ENCODE data around the gene MYO7B.

Gene MYO7B

GRCh38 chr2:127611076-127611925, 75.8 kb downstream of the MYO7B start:
- no peak overlapping the region for H3K14ac ChIP-seq (ENCODE audit: low read length in 2 of 2)
- no peak overlapping the region for H3K9ac ChIP-seq (ENCODE audit: low read length)
- H2AK5ac ChIP-seq (ENCODE audit: low read length, severe bottlenecking): no peak overlapping the region
- H3K9me3 ChIP-seq (ENCODE audit: control insufficient read depth, low read length): peaks cover 25% of the 10 kb centered on the region
- no peak overlapping the region for H2BK120ac ChIP-seq (ENCODE audit: low read depth, low read length)
- no peak overlapping the region for H2BK15ac ChIP-seq (ENCODE audit: low read depth, poor library complexity, severe bottlenecking)
- H3K27ac ChIP-seq (ENCODE audit: low read length, poor library complexity, severe bottlenecking): no peak overlapping the region
- 76% methylated on average over 11 of the region's 11 CpGs for WGBS
- H3K18ac ChIP-seq (ENCODE audit: low read depth in 1 of 2, low read length in 2 of 2): no peak overlapping the region
- H2AFZ ChIP-seq (ENCODE audit: low read depth, low read length): no peak overlapping the region
- peaks cover 14 to 32% of the 10 kb centered on the region in 2 experiments for H3K27me3 ChIP-seq (ENCODE audit: control insufficient read depth in 1 of 2, insufficient read depth in 1 of 2, low read length in 2 of 2)
- H2BK12ac ChIP-seq (ENCODE audit: low read length in 2 of 2): no peak overlapping the region
- no peaks in the 10 kb centered on the region for H3K79me1 ChIP-seq (replicated peaks; ENCODE audit: low read length, poor library complexity, severe bottlenecking)
- H3K4me1 ChIP-seq (ENCODE audit: control insufficient read depth, insufficient read depth, low read depth, low read length): peaks cover 1% of the 10 kb centered on the region
- DNase-seq: no peak
- H4K91ac ChIP-seq (ENCODE audit: low read length): no peak overlapping the region
- H3K36me3 ChIP-seq (ENCODE audit: control insufficient read depth in 1 of 2, insufficient read depth in 2 of 2, low read depth in 1 of 2, low read length in 2 of 2): peaks cover 0 to 3% of the 10 kb centered on the region in 2 experiments
- no peak overlapping the region for H3K4ac ChIP-seq (ENCODE audit: low read depth in 1 of 2, low read length in 2 of 2)
- no peak overlapping the region for H3K4me2 ChIP-seq (ENCODE audit: low read length, poor library complexity, severe bottlenecking)
- no peak overlapping the region for H3K4me3 ChIP-seq (ENCODE audit: insufficient read depth in 1 of 2, low read depth in 1 of 2, low read length in 2 of 2)
- no peak overlapping the region for H3K23ac ChIP-seq (ENCODE audit: low read length in 2 of 2)
- no peak overlapping the region for H4K8ac ChIP-seq (ENCODE audit: low read length)
- H2BK5ac ChIP-seq (ENCODE audit: low read depth, low read length, poor library complexity, severe bottlenecking): no peak overlapping the region

- no peak for DNase-seq
- Histone ChIP-seq H3K36me3 (ENCODE audit: control insufficient read depth in 1 of 2, insufficient read depth in 2 of 2, low read depth in 1 of 2, low read length in 2 of 2) (peaks cover 0 to 3% of the 10 kb centered on the region in 2 experiments), H3K9me3 (ENCODE audit: control insufficient read depth, low read length) (peaks cover 25% of the 10 kb centered on the region), H2AK5ac (ENCODE audit: low read length, severe bottlenecking) (no peak overlapping the region), H3K18ac (ENCODE audit: low read depth in 1 of 2, low read length in 2 of 2) (no peak overlapping the region), H2BK5ac (ENCODE audit: low read depth, low read length, poor library complexity, severe bottlenecking) (no peak overlapping the region), H2BK120ac (ENCODE audit: low read depth, low read length) (no peak overlapping the region), H3K4me3 (ENCODE audit: insufficient read depth in 1 of 2, low read depth in 1 of 2, low read length in 2 of 2) (peak overlapping the region in 1 of 2 experiments; percentile 14), H3K9ac (ENCODE audit: low read length) (no peak overlapping the region), H3K4me1 (ENCODE audit: control insufficient read depth, insufficient read depth, low read depth, low read length) (peaks cover 1% of the 10 kb centered on the region), H3K14ac (ENCODE audit: low read length in 2 of 2) (peak overlapping the region in 1 of 2 experiments; percentile 46), H3K79me1 (replicated peaks; ENCODE audit: low read length, poor library complexity, severe bottlenecking) (no peaks in the 10 kb centered on the region), H2AFZ (ENCODE audit: low read depth, low read length) (no peak overlapping the region), H2BK12ac (ENCODE audit: low read length in 2 of 2) (no peak overlapping the region), H3K27ac (ENCODE audit: low read length, poor library complexity, severe bottlenecking) (no peak overlapping the region), H2BK15ac (ENCODE audit: low read depth, poor library complexity, severe bottlenecking) (no peak overlapping the region), H3K4ac (ENCODE audit: low read depth in 1 of 2, low read length in 2 of 2) (no peak overlapping the region), H4K91ac (ENCODE audit: low read length) (no peak overlapping the region), H3K4me2 (ENCODE audit: low read length, poor library complexity, severe bottlenecking) (no peak overlapping the region), H3K27me3 (ENCODE audit: control insufficient read depth in 1 of 2, insufficient read depth in 1 of 2, low read length in 2 of 2) (peaks cover 14 to 36% of the 10 kb centered on the region in 2 experiments), H4K8ac (ENCODE audit: low read length) (no peak overlapping the region), H3K23ac (ENCODE audit: low read length in 2 of 2) (peak overlapping the region in 1 of 2 experiments; percentile 70)
- 89% methylated on average over 13 of the region's 13 CpGs for WGBS
Measured at GRCh38 chr2:127612111-127612822, 76.8 kb downstream of the MYO7B start.

- Histone ChIP-seq H3K36me3 (ENCODE audit: control insufficient read depth in 1 of 2, insufficient read depth in 2 of 2, low read depth in 1 of 2, low read length in 2 of 2) (peaks cover 0 to 3% of the 10 kb centered on the region in 2 experiments), H3K79me1 (replicated peaks; ENCODE audit: low read length, poor library complexity, severe bottlenecking) (no peaks in the 10 kb centered on the region), H2AFZ (ENCODE audit: low read depth, low read length) (no peak overlapping the region), H4K8ac (ENCODE audit: low read length) (no peak overlapping the region), H2AK5ac (ENCODE audit: low read length, severe bottlenecking) (no peak overlapping the region), H4K91ac (ENCODE audit: low read length) (no peak overlapping the region), H3K14ac (ENCODE audit: low read length in 2 of 2) (no peak overlapping the region), H2BK5ac (ENCODE audit: low read depth, low read length, poor library complexity, severe bottlenecking) (no peak overlapping the region), H3K27ac (ENCODE audit: low read length, poor library complexity, severe bottlenecking) (no peak overlapping the region), H3K9ac (ENCODE audit: low read length) (no peak overlapping the region), H3K4me3 (ENCODE audit: insufficient read depth in 1 of 2, low read depth in 1 of 2, low read length in 2 of 2) (no peak overlapping the region), H2BK15ac (ENCODE audit: low read depth, poor library complexity, severe bottlenecking) (no peak overlapping the region), H3K27me3 (ENCODE audit: control insufficient read depth in 1 of 2, insufficient read depth in 1 of 2, low read length in 2 of 2) (peaks cover 3 to 27% of the 10 kb centered on the region in 2 experiments), H3K4me2 (ENCODE audit: low read length, poor library complexity, severe bottlenecking) (no peak overlapping the region), H3K23ac (ENCODE audit: low read length in 2 of 2) (no peak overlapping the region), H3K18ac (ENCODE audit: low read depth in 1 of 2, low read length in 2 of 2) (no peak overlapping the region), H3K4me1 (ENCODE audit: control insufficient read depth, insufficient read depth, low read depth, low read length) (no peaks in the 10 kb centered on the region), H2BK120ac (ENCODE audit: low read depth, low read length) (no peak overlapping the region), H3K9me3 (ENCODE audit: control insufficient read depth, low read length) (peaks cover 25% of the 10 kb centered on the region), H2BK12ac (ENCODE audit: low read length in 2 of 2) (no peak overlapping the region), H3K4ac (ENCODE audit: low read depth in 1 of 2, low read length in 2 of 2) (no peak overlapping the region)
- WGBS: 97% methylated on average over 2 of the region's 2 CpGs
- DNase-seq: no peak
Measured at GRCh38 chr2:127614246-127614645, 78.8 kb downstream of the MYO7B start.

GRCh38 chr2:127614731-127615130, 79.2 kb downstream of the MYO7B start:
- DNase-seq: no peak
- 58% methylated on average over 3 of the region's 3 CpGs for WGBS
- Histone ChIP-seq H4K8ac (ENCODE audit: low read length) (no peak overlapping the region), H3K79me1 (replicated peaks; ENCODE audit: low read length, poor library complexity, severe bottlenecking) (no peaks in the 10 kb centered on the region), H3K4me1 (ENCODE audit: control insufficient read depth, insufficient read depth, low read depth, low read length) (peaks cover 1% of the 10 kb centered on the region), H2AK5ac (ENCODE audit: low read length, severe bottlenecking) (no peak overlapping the region), H3K36me3 (ENCODE audit: control insufficient read depth in 1 of 2, insufficient read depth in 2 of 2, low read depth in 1 of 2, low read length in 2 of 2) (peaks cover 0 to 3% of the 10 kb centered on the region in 2 experiments), H2BK5ac (ENCODE audit: low read depth, low read length, poor library complexity, severe bottlenecking) (no peak overlapping the region), H3K27me3 (ENCODE audit: control insufficient read depth in 1 of 2, insufficient read depth in 1 of 2, low read length in 2 of 2) (peaks cover 4 to 29% of the 10 kb centered on the region in 2 experiments), H2BK12ac (ENCODE audit: low read length in 2 of 2) (no peak overlapping the region), H3K18ac (ENCODE audit: low read depth in 1 of 2, low read length in 2 of 2) (no peak overlapping the region), H2BK15ac (ENCODE audit: low read depth, poor library complexity, severe bottlenecking) (no peak overlapping the region), H2BK120ac (ENCODE audit: low read depth, low read length) (no peak overlapping the region), H3K4me2 (ENCODE audit: low read length, poor library complexity, severe bottlenecking) (no peak overlapping the region), H3K9ac (ENCODE audit: low read length) (no peak overlapping the region), H3K4ac (ENCODE audit: low read depth in 1 of 2, low read length in 2 of 2) (no peak overlapping the region), H4K91ac (ENCODE audit: low read length) (no peak overlapping the region), H3K9me3 (ENCODE audit: control insufficient read depth, low read length) (peaks cover 25% of the 10 kb centered on the region), H3K27ac (ENCODE audit: low read length, poor library complexity, severe bottlenecking) (no peak overlapping the region), H3K23ac (ENCODE audit: low read length in 2 of 2) (peak overlapping the region in 1 of 2 experiments; percentile 11), H2AFZ (ENCODE audit: low read depth, low read length) (no peak overlapping the region), H3K4me3 (ENCODE audit: insufficient read depth in 1 of 2, low read depth in 1 of 2, low read length in 2 of 2) (no peak overlapping the region), H3K14ac (ENCODE audit: low read length in 2 of 2) (peak overlapping the region in 1 of 2 experiments; percentile 27)

Data from mesenchymal stem cell (in vitro differentiated cells and primary cell).